Left hindlimb (tissue), 1 donor: ENCODE data around the gene HCN2.
A peak's percentile ranks its signal among the peaks of the same experiment; 100 is the strongest.
"Not testable (repeated sequence)": the region's sequence is repeated elsewhere in the genome, so short reads cannot be mapped to it uniquely, and the experiment has no call there.

Experiments used
- DNase-seq: peaks from one replicate; pipeline ENCODE4 v3.0.0-alpha.2; 2018

HCN2 gene

GRCh38 chr19:621191-621590, 31.5 kb downstream of the HCN2 start:
- not testable (repeated sequence) for DNase-seq

- no peak for DNase-seq
Observed at GRCh38 chr19:621819-622218, 32.1 kb downstream of the HCN2 start.

GRCh38 chr19:622666-623065, 33.0 kb downstream of the HCN2 start:
- no peak for DNase-seq

- DNase-seq: no peak
Observed at GRCh38 chr19:623175-623916, 33.7 kb downstream of the HCN2 start.

- DNase-seq: no peak
Observed at GRCh38 chr19:623974-624373, 34.3 kb downstream of the HCN2 start.

GRCh38 chr19:624433-625109, 34.9 kb downstream of the HCN2 start:
- no peak for DNase-seq

- DNase-seq: no peak
Observed at GRCh38 chr19:625257-625656, 35.6 kb downstream of the HCN2 start.

GRCh38 chr19:626566-626965, 36.9 kb downstream of the HCN2 start:
- DNase-seq: not testable (repeated sequence)

- DNase-seq: no peak
Observed at GRCh38 chr19:628168-628567, 38.5 kb downstream of the HCN2 start.

- DNase-seq: not testable (repeated sequence)
Observed at GRCh38 chr19:629515-629914, 39.8 kb downstream of the HCN2 start.

- no peak for DNase-seq
Observed at GRCh38 chr19:629961-630714, 40.5 kb downstream of the HCN2 start.

GRCh38 chr19:632579-633067, 42.9 kb downstream of the HCN2 start:
- no peak for DNase-seq

- DNase-seq: peak; percentile 99
Observed at GRCh38 chr19:633068-633785, 43.5 kb downstream of the HCN2 start, which contains the start of gene POLRMT. Gene POLRMT, minus strand, starts transcription at chr19:633537. Its CDS starts 25 bp downstream, at chr19:633512.

- no peak for DNase-seq
Observed at GRCh38 chr19:633786-634639, 44.3 kb downstream of the HCN2 start.

- no peak for DNase-seq
Observed at GRCh38 chr19:634975-635652, 45.4 kb downstream of the HCN2 start.

- no peak for DNase-seq
Observed at GRCh38 chr19:638906-639252, 49.2 kb downstream of the HCN2 start.

- peak; percentile 92 for DNase-seq
Observed at GRCh38 chr19:639253-640160, 49.8 kb downstream of the HCN2 start, which contains the start of gene FGF22. Gene FGF22, plus strand, starts transcription at chr19:639879. Its CDS starts 47 bp downstream, at chr19:639926.

GRCh38 chr19:640161-640558, 50.5 kb downstream of the HCN2 start:
- no peak for DNase-seq

- no peak for DNase-seq
Observed at GRCh38 chr19:640606-641189, 51.0 kb downstream of the HCN2 start.

GRCh38 chr19:641702-642101, 52.0 kb downstream of the HCN2 start:
- DNase-seq: no peak
